Measurements from ENCODE around the gene WDR53.
"Not testable (repeated sequence)": the region's sequence is repeated elsewhere in the genome, so short reads cannot be mapped to it uniquely, and the experiment has no call there.

The WDR53 gene

DNA sequence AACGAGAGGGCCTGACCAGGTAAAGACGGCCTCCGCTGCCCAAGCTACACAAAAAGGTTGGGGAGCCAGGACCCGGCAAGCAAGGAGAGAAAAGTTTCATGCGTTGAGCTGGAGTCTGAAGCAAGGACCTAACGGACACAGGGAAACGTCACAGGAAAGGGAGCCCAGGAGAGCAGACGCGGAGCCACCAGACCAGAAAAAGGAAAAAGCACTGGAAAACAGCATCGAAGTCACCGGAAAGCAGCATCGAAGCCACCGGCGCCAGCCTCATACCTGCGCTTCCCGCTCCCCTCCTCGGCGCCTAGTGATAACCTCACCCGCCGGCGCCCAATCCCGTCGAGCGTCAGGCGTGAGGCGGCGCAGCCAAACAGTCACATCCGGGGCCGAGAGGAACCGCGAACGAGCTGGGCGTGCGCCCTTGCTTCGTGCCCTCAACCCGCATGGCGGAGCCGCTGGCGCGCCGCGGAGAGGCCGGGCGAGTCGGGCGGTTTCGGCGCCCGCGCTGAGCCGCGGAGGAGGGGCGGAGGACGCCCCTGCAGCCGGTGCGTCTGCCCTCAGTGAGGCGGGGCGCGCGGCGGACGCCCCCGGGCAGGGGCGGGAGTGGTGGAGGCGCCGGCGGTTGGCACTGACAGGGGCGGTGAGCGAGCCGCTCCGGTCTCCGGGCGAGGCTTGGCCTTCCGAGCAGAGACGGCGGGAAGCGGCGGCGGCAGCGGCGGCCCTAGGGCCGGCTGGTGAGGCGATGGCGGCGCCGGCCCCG, at the start of gene WDR53, which contains the start of gene FBXO45:
Gene WDR53 (minus strand): TSS at position 309 of the 757 bp plus-strand sequence. CDS start 7,079 bp downstream, outside the sequence.
Gene FBXO45 (plus strand): TSS at position 415 of the 757 bp plus-strand sequence. CDS start 325 bp downstream, at position 740.
- peak; percentile 90 for DNase-seq (ENCODE audit: low spot score)

DNA sequence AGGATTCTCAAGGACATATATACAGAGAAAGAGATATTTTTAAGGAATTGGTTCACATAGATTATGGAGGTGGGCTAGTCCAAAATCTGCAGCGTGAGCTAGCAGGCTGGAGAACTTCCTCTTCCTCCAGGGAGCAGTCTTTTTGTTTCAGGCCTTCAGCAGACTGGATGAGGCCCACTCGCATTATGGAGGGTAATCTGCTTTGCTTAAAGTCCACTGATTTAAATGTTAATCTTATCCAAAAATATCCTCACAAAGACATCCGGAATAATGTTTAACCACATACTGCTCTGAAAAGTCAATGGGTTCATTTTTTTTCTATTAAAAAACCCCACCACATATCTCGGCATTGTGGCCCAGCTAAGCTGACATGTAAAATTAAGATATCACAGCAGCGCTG, 48.9 kb upstream of the WDR53 start:
- DNase-seq (ENCODE audit: low spot score): no peak

DNA sequence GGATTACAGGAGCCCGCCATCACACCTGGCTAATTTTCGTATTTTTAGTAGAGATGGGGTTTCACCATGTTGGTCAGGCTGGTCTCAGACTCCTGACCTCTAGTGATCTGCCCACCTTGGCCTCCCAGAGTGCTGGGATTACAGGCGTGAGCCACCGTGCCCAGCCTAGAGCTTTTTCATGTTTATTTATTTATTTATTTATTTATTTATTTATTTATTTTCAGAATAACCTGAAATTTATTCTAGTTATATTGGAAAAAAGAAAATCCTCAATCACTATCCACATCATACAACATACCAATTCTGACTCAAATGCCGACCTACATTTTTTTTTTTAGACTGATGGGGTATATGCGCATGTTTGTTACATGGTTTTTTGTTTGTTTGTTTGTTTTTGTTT, 46.9 kb upstream of the WDR53 start:
- DNase-seq (ENCODE audit: low spot score): not testable (repeated sequence)

GRCh38 chr3:196611761-196612483, 43.6 kb upstream of the WDR53 start:
- no peak for DNase-seq (ENCODE audit: low spot score)

DNA sequence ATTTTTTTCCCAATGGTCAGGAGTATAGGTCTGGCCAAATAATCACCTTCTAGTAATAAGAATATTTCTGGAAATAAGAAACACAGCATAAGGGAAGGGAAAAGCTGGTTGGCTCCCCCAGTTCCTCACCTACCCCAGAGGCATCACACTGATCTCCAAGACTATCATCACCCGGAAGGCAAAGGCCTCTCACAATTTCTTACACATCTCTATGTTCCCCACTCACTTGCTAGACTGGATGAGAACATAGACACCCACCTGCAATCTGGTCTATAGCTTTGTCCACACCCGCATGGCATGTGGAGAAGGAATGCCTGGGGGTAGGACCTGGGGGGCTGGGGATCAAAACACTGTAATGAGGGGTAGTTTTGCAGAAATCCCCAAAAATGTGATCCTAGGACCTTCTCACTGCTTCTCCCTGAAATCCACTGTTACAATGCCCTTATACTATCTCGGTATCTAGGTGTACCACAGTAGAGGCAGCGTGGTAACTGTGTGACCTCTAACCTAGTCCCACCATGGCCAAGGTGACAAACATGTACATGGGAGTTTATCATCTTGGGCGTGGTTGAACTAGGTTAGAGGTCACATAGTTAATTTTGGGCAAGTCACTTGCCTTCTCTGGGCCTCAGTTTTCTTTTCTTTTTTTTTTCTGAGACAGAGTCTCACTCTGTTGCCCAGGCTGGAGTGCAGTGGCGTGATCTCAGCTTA, 41.6 kb upstream of the WDR53 start:
- DNase-seq (ENCODE audit: low spot score): peak; percentile 36

DNA sequence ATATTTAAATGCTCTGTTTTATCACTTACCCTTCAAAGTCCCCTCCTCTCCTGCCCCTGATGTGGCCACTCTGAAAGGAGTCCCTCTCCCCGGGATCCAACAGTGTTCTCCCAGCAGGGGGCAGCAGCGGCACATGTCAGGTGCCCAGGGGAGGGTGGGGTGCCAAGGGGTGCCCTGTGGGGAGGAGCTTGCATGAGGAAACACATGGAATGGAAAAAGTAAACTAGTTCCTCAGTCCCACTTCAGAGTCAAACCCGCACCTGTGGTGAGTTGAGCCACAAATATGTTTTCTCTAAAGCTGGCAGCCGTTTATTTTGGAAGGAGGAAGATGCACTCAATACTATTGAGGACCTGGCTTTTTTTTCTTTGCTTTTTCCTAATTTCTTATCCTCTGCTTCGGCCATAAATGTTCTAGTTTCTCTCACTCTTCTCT, 41.0 kb upstream of the WDR53 start:
- peak; percentile 92 for DNase-seq (ENCODE audit: low spot score)

GRCh38 chr3:196608693-196609092, 40.3 kb upstream of the WDR53 start:
- DNase-seq (ENCODE audit: low spot score): no peak

- DNase-seq (ENCODE audit: low spot score): no peak
Observed at GRCh38 chr3:196604548-196604947, 36.2 kb upstream of the WDR53 start.

DNA sequence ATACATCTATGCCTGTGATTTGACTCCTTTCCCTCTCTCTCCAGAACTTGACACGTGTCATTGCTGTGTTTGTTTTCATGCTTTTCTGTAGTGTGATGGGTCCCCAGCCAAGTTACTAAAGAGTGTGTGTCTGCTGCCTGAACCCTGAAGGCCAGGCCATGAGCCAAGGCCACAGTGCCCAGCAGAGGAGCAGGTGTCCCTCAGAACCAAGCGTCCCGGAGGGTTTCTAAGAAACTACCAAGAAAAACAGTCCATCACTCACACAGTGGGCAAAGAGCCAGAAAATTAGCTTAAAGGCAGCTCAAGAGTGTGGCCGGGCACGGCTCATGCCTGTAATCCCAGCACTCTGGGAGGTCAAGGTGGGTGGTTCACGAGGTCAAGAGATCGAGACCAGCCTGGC, 35.3 kb upstream of the WDR53 start:
- DNase-seq (ENCODE audit: low spot score): peak; percentile 29

DNA sequence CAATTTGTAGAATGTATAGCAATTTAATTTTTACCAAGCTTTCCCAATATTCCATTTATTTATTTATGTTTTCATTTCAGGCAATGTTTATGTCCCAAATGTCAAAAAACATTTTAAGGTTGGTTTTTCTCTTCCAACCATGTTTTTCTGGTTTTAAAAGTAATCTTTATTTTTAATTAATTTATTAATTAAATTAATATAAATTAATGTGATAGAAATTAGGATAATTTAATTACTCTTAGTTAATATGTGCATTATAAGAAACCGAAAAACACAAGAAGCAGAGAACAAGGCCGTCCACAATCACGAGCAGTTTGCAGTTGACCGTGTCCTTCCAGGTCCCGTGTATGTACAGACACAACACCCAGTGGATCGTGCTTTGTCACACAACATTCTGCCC, 34.3 kb upstream of the WDR53 start:
- no peak for DNase-seq (ENCODE audit: low spot score)

DNA sequence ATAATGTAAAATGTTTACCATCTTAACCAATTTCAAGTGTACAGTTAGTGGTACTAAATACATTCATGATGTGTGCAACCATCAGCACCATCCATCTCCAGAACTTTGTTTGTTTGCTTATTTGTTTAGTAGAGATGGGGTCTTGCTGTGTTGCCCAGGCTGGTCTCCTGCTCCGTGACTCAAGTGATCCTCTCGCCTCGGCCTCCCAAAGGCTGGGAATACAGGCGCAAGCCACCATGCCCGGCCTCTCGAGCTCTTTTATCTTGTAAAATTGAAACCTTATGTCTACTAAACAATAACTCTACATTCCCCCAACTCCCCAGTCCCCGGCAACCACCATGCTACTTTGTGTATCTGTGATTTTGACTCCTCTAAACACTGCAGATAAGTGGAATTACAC, 32.0 kb upstream of the WDR53 start:
- no peak for DNase-seq (ENCODE audit: low spot score)

GRCh38 chr3:196599734-196600128, 31.4 kb upstream of the WDR53 start:
- DNase-seq (ENCODE audit: low spot score): no peak

DNA sequence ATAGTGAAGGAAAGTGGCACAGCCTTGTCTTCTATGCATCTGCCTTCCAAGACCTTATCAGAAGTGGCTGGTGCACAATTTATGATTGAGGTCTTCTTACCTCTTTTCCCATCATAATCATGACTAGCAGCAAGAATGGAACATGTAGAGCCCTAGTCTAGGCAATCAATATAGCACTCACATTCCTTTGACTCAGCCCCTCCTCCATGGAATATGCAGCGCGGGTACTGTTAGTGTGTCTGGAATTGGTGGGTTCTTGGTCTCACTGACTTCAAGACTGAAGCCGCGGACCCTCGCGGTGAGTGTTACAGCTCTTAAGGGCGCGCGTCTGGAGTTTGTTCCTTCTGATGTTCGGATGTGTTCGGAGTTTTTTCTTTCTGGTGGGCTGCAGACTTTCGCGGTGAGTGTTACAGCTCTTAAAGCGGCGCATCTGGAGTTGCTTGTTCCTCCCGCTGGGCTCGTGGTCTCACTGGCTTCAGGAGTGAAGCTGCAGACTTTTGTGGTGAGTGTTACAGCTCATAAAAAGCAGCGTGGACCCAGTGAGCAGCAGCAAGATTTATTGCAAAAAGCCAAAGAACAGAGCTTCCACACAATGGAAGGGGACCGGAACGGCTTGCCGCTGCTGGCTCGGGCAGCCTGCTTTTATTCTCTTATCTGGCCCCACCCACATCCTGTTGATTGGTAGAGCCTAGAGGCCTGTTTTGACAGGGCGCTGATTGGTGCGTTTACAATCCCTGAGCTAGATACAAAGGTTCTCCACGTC, 29.8 kb upstream of the WDR53 start:
- DNase-seq (ENCODE audit: low spot score): not testable (repeated sequence)

- DNase-seq (ENCODE audit: low spot score): no peak
Observed at GRCh38 chr3:196596355-196596754, 28.0 kb upstream of the WDR53 start.

DNA sequence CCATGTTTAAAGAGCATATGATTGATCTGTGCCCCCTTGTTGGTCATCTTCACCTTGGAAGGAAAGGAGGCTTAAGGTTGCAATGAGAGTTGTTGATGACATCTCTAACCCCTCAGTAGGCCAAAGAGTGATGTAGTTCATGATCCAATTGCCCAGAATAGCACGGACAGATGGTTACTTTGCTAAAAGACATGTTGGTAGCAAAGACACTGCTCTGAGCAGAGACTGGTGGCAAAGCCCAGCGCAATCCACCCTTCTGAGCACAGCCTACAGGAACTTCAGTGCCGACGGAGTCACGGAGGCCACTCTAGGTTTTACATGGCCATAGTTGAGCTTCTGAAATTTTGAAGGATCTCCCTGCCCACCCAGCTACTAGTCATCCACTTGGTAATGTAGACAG, 21.9 kb upstream of the WDR53 start:
- DNase-seq (ENCODE audit: low spot score): no peak

GRCh38 chr3:196585044-196585757, 16.8 kb upstream of the WDR53 start:
- no peak for DNase-seq (ENCODE audit: low spot score)

GRCh38 chr3:196572389-196572788, 4.0 kb upstream of the WDR53 start:
- DNase-seq (ENCODE audit: low spot score): no peak

DNA sequence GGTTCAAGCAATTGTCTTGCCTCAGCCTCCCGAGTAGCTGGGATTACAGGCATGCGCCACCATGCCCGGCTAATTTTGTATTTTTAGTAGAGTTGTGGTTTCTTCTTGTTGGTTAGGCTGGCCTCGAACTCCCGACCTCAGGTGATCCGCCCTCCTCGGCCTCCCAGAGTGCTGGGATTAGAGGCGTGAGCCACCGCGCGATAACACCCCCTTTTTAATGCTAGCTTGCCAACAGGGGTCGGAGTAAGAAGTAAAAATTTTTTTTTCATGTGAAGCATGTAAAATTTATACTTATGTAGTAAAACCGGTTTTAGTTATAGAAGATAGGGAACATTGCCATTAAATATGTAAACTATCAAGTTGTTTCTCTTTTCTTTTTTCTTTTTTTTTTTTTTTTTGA, 2.0 kb upstream of the WDR53 start:
- not testable (repeated sequence) for DNase-seq (ENCODE audit: low spot score)

DNA sequence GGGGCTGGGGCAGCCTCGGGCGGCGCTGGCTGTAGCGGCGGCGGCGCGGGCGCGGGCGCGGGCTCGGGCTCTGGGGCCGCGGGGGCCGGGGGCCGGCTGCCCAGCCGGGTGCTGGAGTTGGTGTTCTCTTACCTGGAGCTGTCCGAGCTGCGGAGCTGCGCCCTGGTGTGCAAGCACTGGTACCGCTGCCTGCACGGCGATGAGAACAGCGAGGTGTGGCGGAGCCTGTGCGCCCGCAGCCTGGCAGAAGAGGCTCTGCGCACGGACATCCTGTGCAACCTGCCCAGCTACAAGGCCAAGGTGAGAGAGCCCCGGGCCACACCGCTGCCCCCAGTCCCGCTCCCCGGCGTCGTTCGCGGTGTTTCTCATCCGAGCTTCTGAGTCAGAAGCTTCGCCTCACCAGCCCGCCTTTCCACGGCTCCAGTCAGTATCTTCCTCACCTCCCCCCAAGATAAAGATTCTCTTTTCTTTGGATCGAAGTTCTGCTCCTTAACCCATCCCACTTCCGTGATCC, 706 bp upstream of the WDR53 start:
- peak; percentile 12 for DNase-seq (ENCODE audit: low spot score)

DNA sequence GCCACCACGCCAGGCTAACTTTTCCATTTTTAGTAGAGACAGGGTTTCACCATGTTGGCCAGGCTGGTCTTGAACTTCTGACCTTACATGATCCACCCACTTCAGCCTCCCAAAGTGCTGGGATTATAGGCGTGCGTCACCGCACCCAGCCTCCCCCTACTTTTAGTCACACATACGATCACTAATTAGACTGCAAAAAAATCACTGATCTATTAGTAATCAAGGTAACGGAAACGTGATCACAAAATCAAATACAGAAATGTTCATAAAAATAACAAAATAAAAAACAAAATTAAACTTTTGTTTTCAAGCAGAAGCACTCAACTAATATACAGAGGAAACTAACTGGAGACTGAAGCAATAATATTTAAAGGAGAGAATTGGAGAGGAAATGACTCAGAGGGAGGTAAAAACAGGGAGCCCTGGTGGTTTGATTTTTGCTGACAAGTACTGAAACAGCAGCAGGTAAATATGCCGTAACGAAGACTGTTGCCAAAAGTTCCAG, 4.6 kb downstream of the WDR53 start:
- DNase-seq (ENCODE audit: low spot score): no peak

GRCh38 chr3:196559826-196560225, 8.5 kb downstream of the WDR53 start:
- DNase-seq (ENCODE audit: low spot score): no peak

Measured in hematopoietic multipotent progenitor cell treated with erythropoietin and hydrocortisone succinate and interleukin-3 and kit ligand, for 15 days (in vitro differentiated cells).